ENCODE data around the gene HCN3. TPM values are rescaled to one million over a fixed set of nuclear protein-coding genes. Genes with fewer than 3 reads are reported as not detected.

The HCN3 gene
- total RNA-seq, 1 experiment from 2014 or later, result 7.3 TPM

DNA sequence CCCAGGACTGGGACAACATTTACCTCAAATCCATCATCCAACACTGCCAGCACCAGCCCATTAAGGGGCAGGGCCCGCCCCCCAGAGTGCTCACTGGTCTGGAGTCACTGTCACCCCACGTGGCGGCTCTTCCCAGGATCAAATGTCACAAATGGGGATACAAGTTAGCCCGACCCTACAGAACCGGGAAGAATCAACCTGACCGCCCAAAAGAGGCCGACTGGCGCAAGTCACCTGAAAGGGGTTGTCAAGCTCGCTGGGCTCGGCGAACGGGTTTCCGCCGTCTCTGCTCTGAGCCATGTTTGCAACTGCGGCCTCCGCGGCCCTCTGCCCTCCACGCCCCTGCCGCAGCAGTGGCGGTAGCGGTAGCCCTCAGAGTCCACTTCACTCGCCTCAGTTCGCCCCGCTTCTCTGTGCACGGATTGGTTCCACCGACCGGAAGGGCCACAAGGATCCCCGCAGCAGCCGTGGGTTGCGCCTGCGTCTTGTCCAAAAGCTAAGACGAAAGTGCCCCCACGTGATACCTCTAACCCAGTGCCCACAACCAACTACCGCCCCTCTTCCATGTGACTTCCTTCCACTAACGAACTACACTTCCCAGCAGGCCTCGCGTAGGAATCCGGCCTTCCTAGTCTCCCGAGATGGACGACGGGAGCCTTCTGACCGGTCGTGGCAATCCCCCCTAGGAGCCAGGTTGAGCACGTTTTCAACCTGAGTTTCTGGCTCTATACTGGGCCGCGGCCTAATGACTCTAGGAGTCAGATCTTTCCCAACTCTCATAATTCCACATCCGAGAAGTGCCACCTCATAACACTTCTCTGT is 15.2 kb upstream of the HCN3 start, which contains the start of gene SCAMP3 (continued):
- TF ChIP-seq, protein P1, sequence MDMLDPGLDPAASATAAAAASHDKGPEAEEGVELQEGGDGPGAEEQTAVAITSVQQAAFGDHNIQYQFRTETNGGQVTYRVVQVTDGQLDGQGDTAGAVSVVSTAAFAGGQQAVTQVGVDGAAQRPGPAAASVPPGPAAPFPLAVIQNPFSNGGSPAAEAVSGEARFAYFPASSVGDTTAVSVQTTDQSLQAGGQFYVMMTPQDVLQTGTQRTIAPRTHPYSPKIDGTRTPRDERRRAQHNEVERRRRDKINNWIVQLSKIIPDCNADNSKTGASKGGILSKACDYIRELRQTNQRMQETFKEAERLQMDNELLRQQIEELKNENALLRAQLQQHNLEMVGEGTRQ (CRISPR knock-in tag; IDR thresholded peaks at IDR 0.05), result peak; percentile 98
- TF ChIP-seq, protein P2, sequence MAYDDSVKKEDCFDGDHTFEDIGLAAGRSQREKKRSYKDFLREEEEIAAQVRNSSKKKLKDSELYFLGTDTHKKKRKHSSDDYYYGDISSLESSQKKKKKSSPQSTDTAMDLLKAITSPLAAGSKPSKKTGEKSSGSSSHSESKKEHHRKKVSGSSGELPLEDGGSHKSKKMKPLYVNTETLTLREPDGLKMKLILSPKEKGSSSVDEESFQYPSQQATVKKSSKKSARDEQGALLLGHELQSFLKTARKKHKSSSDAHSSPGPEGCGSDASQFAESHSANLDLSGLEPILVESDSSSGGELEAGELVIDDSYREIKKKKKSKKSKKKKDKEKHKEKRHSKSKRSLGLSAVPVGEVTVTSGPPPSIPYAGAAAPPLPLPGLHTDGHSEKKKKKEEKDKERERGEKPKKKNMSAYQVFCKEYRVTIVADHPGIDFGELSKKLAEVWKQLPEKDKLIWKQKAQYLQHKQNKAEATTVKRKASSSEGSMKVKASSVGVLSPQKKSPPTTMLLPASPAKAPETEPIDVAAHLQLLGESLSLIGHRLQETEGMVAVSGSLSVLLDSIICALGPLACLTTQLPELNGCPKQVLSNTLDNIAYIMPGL (CRISPR knock-in tag; IDR thresholded peaks at IDR 0.05), result 0 out of 2 replicates have a peak, but pooled peaks have one; percentile 28
- TF ChIP-seq, protein P3, sequence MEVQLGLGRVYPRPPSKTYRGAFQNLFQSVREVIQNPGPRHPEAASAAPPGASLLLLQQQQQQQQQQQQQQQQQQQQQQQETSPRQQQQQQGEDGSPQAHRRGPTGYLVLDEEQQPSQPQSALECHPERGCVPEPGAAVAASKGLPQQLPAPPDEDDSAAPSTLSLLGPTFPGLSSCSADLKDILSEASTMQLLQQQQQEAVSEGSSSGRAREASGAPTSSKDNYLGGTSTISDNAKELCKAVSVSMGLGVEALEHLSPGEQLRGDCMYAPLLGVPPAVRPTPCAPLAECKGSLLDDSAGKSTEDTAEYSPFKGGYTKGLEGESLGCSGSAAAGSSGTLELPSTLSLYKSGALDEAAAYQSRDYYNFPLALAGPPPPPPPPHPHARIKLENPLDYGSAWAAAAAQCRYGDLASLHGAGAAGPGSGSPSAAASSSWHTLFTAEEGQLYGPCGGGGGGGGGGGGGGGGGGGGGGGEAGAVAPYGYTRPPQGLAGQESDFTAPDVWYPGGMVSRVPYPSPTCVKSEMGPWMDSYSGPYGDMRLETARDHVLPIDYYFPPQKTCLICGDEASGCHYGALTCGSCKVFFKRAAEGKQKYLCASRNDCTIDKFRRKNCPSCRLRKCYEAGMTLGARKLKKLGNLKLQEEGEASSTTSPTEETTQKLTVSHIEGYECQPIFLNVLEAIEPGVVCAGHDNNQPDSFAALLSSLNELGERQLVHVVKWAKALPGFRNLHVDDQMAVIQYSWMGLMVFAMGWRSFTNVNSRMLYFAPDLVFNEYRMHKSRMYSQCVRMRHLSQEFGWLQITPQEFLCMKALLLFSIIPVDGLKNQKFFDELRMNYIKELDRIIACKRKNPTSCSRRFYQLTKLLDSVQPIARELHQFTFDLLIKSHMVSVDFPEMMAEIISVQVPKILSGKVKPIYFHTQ (CRISPR knock-in tag; IDR thresholded peaks at IDR 0.05), result peak; percentile 95; the same call in 1 of the 2 replicates
- TF ChIP-seq, protein P4, sequence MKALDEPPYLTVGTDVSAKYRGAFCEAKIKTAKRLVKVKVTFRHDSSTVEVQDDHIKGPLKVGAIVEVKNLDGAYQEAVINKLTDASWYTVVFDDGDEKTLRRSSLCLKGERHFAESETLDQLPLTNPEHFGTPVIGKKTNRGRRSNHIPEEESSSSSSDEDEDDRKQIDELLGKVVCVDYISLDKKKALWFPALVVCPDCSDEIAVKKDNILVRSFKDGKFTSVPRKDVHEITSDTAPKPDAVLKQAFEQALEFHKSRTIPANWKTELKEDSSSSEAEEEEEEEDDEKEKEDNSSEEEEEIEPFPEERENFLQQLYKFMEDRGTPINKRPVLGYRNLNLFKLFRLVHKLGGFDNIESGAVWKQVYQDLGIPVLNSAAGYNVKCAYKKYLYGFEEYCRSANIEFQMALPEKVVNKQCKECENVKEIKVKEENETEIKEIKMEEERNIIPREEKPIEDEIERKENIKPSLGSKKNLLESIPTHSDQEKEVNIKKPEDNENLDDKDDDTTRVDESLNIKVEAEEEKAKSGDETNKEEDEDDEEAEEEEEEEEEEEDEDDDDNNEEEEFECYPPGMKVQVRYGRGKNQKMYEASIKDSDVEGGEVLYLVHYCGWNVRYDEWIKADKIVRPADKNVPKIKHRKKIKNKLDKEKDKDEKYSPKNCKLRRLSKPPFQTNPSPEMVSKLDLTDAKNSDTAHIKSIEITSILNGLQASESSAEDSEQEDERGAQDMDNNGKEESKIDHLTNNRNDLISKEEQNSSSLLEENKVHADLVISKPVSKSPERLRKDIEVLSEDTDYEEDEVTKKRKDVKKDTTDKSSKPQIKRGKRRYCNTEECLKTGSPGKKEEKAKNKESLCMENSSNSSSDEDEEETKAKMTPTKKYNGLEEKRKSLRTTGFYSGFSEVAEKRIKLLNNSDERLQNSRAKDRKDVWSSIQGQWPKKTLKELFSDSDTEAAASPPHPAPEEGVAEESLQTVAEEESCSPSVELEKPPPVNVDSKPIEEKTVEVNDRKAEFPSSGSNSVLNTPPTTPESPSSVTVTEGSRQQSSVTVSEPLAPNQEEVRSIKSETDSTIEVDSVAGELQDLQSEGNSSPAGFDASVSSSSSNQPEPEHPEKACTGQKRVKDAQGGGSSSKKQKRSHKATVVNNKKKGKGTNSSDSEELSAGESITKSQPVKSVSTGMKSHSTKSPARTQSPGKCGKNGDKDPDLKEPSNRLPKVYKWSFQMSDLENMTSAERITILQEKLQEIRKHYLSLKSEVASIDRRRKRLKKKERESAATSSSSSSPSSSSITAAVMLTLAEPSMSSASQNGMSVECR (CRISPR knock-in tag; IDR thresholded peaks at IDR 0.05; ENCODE audit: borderline replicate concordance), result peak; percentile 66; the same call in 1 of the 2 replicates
- TF ChIP-seq RELA (CRISPR knock-in tag; IDR thresholded peaks at IDR 0.05; ENCODE audit: borderline replicate concordance) (peak; percentile 66; the same call in 1 of the 2 replicates), ZNF219 (CRISPR knock-in tag; IDR thresholded peaks at IDR 0.05; ENCODE audit: borderline replicate concordance) (no peak), SP1 (CRISPR knock-in tag; conservative IDR thresholded peaks at IDR 0.05) (peak; percentile 82), NFATC4 (CRISPR knock-in tag; IDR thresholded peaks at IDR 0.05) (peak; percentile 97), MXD4 (CRISPR knock-in tag; IDR thresholded peaks at IDR 0.05; ENCODE audit: borderline replicate concordance) (no peak), NFE2L1 (CRISPR knock-in tag; IDR thresholded peaks at IDR 0.05) (no peak), CBFB (CRISPR knock-in tag; IDR thresholded peaks at IDR 0.05; ENCODE audit: low read depth) (no peak), ETV6 (CRISPR knock-in tag; IDR thresholded peaks at IDR 0.05) (no peak), ZNF317 (CRISPR knock-in tag; IDR thresholded peaks at IDR 0.05; ENCODE audit: borderline replicate concordance, low read depth) (no peak), ZNF138 (CRISPR knock-in tag; conservative IDR thresholded peaks at IDR 0.05) (no peak), TCF7 (CRISPR knock-in tag; IDR thresholded peaks at IDR 0.05; ENCODE audit: low read depth) (no peak), CREB1 (CRISPR knock-in tag; IDR thresholded peaks at IDR 0.05) (no peak; the same call in none of the 2 replicates), HMGA2 (CRISPR knock-in tag; IDR thresholded peaks at IDR 0.05) (no peak; the same call in 1 of the 2 replicates), ZNF263 (CRISPR knock-in tag; IDR thresholded peaks at IDR 0.05; ENCODE audit: low read depth) (no peak; the same call in 1 of the 2 replicates), TEAD4 (CRISPR knock-in tag; IDR thresholded peaks at IDR 0.05) (peak; percentile 37; the same call in 1 of the 2 replicates)
- TF ChIP-seq, protein P5, sequence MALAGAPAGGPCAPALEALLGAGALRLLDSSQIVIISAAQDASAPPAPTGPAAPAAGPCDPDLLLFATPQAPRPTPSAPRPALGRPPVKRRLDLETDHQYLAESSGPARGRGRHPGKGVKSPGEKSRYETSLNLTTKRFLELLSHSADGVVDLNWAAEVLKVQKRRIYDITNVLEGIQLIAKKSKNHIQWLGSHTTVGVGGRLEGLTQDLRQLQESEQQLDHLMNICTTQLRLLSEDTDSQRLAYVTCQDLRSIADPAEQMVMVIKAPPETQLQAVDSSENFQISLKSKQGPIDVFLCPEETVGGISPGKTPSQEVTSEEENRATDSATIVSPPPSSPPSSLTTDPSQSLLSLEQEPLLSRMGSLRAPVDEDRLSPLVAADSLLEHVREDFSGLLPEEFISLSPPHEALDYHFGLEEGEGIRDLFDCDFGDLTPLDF (CRISPR knock-in tag; IDR thresholded peaks at IDR 0.05), result no peak
- TF ChIP-seq, protein P6, sequence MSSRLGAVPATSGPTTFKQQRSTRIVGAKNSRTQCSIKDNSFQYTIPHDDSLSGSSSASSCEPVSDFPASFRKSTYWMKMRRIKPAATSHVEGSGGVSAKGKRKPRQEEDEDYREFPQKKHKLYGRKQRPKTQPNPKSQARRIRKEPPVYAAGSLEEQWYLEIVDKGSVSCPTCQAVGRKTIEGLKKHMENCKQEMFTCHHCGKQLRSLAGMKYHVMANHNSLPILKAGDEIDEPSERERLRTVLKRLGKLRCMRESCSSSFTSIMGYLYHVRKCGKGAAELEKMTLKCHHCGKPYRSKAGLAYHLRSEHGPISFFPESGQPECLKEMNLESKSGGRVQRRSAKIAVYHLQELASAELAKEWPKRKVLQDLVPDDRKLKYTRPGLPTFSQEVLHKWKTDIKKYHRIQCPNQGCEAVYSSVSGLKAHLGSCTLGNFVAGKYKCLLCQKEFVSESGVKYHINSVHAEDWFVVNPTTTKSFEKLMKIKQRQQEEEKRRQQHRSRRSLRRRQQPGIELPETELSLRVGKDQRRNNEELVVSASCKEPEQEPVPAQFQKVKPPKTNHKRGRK (CRISPR knock-in tag; IDR thresholded peaks at IDR 0.05; ENCODE audit: borderline replicate concordance), result no peak
- TF ChIP-seq, protein P7, sequence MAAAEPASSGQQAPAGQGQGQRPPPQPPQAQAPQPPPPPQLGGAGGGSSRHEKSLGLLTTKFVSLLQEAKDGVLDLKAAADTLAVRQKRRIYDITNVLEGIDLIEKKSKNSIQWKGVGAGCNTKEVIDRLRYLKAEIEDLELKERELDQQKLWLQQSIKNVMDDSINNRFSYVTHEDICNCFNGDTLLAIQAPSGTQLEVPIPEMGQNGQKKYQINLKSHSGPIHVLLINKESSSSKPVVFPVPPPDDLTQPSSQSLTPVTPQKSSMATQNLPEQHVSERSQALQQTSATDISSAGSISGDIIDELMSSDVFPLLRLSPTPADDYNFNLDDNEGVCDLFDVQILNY (CRISPR knock-in tag; IDR thresholded peaks at IDR 0.05), result no peak
- TF ChIP-seq, protein P8, sequence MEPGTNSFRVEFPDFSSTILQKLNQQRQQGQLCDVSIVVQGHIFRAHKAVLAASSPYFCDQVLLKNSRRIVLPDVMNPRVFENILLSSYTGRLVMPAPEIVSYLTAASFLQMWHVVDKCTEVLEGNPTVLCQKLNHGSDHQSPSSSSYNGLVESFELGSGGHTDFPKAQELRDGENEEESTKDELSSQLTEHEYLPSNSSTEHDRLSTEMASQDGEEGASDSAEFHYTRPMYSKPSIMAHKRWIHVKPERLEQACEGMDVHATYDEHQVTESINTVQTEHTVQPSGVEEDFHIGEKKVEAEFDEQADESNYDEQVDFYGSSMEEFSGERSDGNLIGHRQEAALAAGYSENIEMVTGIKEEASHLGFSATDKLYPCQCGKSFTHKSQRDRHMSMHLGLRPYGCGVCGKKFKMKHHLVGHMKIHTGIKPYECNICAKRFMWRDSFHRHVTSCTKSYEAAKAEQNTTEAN (CRISPR knock-in tag; IDR thresholded peaks at IDR 0.05), result 0 out of 2 replicates have a peak, but pooled peaks have one; percentile 29
